ENCODE results near the gene EGLN2.
"Not testable (repeated sequence)": the region's sequence is repeated elsewhere in the genome, so short reads cannot be mapped to it uniquely, and the experiment has no call there.

The EGLN2 gene

DNA sequence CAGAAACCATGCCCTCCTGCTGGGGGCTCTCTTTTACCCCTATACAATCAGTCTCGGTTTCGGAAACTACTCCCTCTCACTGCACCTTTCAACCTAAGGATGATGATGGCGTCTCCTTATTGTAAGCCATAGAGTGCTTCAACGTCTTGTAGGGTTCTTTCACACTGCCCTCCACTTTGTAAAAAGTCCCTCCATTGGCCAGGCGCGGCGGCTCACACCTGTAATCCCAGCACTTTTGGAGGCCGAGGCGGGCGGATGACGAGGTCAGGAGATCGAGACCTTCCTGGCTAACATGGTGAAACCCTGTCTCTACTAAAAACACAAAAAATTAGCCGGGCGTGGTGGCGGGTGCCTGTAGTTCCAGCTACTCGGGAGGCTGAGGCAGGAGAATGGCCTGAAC, 31.8 kb downstream of the EGLN2 start:
- not testable (repeated sequence) for H3K4me3 ChIP-seq
- H3K27ac ChIP-seq = peak overlapping the region in 1 of 21 experiments; percentile 1

DNA sequence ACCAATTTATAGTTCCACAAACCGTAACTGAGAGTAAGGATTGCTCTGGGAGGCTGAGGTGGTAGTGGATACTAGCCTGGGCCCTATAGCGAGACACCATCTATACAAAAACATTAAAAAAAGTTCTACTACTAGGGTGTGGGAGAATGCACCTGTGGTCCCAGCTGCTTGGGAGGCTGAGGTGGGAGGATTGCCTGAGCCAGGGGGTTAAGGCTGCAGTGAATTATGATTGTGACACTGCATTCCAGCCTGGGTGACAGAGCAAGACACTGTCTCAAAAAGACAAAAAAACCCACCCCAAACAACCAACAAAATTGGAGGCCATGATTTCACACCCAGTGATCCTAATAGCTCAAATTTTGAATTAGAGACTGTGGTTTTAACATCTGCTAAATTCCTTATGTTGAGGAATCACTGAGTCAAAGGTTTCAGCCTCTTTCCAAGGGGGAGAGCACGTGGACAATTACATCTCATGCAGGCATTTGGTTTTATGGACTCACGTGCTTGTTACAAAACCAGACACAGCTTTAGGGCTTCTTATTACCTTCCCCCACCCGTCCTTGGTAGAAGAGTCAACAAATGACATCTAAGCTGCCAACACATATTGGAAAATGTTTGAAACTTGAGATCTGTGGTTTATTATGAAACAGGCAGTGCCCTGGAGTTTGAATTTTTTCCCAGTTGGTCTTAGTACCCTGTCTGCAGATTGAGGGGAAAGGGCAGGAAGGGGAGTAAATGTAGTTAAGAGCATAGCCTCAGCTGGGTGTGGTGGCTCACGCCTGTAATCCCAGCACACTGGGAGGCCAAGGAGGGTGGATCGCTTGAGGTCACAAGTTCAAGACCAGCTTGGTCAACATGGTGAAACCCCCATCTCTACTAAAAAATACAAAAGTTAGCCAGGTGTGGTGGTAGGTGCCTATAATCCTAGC, 32.8 kb downstream of the EGLN2 start:
- H3K4me3 ChIP-seq = no peak overlapping the region
- H3K27ac ChIP-seq = peak overlapping the region in 8 of 21 experiments; percentile 14 to 49 (median 30)

DNA sequence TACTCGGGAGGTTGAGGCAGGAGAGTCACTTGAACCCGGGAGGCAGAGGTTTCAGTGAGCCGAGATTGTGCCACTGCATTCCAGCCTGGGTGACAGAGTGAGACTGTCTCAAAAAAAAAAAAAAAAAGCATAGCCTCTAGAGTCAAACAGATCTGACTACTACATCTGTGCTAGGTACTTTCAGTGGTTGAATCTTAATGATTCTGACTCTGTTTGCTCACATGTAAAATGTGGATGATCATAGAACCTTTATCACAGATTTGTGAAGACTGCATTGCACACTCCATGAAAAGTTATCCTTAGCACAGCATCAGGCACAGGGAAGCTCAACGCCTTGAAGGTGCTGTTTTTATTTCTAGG, 33.4 kb downstream of the EGLN2 start:
- not testable (repeated sequence) for H3K4me3 ChIP-seq, H3K27ac ChIP-seq

DNA sequence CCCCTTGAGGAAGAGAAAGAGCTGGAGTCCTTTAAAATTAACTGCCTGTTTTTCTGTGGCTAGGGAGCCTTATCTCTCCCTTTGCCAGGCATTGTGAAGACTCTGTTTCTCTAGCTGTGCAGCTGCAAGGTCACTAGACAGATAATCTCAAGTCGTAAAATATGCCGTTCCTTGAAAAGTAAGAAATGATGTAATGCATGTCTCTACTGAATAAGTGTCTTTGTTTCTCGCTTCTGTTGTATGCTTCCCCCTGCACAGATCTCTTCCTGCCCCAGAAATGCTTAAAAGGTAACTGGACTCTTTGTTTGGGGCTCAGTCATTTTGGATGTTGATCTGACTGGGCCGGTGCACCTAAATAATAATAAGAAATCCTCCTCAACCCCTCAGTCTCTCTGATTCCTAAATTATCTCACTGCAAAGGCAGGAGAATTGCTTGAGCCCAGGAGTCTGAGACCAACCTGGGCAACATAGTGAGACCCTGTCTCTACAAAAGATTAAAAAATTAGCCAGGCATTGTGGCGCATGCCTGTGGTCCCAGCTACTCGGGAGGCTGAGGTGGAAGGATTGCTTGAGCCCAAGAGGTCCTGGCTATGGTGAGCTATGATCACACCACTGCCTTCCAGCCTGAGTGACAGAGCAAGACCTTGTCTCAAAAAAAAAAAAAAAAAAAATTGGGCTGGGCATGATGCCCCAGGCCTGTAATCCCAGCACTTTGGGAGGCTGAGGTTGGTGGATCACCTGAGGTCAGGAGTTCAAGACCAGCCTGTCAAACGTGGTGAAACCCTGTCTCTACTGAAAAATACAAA, 34.9 kb downstream of the EGLN2 start:
- not testable (repeated sequence) for H3K4me3 ChIP-seq, H3K27ac ChIP-seq

DNA sequence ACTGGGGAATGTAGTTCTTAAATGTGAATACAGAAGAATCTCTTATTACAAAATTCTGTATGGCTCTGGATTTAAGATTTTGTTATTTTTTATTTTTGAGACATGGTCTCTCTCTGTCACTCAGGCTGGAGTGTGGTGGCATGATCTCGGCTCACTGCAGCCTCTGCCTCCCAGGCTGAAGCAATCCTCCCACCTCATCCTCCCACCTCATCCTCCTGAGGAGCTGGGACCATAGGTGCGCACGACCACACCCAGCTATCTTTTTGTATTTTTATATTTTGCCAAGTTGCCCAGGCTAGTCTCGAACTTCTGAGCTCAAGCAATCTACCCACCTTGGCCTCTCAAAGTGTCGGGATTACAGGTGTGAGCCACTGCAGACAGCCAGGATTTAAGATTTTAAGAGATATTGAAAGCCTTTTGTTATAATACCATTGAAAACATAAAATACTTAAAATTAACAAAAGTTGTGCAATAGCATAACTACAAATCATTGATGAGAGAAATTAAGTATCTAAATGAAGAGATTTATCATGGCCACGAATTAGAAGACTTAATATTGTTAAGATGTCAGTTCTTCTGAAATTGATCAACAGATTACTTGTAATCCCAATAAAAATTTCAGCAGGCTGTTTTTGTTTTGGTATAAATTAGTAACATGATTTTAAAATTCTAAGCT, 37.9 kb downstream of the EGLN2 start:
- Histone ChIP-seq H3K27ac (no peak overlapping the region), H3K4me3 (no peak overlapping the region)

DNA sequence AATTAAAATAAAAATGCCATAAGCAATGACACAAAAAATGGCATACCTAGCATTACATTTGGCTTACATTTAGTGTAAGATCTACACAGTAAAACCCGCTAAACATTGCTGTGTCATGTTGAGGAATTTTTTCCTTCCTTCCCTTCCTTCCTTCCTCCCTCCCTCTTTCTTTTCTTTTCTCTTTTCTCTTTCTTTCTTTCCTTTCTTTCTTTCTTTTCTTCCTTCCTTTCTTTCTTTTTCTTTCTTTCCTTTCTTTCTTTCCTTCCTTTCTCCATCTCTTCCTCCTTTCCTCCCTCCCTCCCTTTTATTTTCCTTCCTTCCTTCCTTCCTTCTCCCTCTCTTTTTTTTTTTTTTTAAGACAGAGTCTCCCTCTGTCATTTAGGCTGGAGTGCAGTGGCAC, 39.5 kb downstream of the EGLN2 start:
- not testable (repeated sequence) for H3K27ac ChIP-seq, H3K4me3 ChIP-seq

DNA sequence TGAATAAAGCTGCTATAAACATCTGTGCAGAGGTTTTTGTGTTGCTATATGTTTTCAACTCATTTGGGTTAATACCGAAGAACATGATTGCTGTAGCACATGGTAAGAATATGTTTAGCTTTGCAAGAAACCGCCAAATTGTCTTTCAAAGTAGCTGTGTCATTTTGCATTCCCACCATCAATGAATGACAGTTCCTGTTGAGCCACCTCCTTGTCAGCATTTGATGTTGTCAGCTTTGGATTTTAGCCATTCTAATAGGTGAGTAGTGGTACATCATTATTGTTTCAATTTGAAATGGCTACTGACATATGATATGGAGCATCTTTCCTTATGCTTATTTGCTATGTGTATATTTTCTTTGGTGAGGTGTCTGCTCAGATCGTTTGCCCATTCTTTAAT, 43.0 kb downstream of the EGLN2 start:
- H3K27ac ChIP-seq, H3K4me3 ChIP-seq: not testable (repeated sequence)

DNA sequence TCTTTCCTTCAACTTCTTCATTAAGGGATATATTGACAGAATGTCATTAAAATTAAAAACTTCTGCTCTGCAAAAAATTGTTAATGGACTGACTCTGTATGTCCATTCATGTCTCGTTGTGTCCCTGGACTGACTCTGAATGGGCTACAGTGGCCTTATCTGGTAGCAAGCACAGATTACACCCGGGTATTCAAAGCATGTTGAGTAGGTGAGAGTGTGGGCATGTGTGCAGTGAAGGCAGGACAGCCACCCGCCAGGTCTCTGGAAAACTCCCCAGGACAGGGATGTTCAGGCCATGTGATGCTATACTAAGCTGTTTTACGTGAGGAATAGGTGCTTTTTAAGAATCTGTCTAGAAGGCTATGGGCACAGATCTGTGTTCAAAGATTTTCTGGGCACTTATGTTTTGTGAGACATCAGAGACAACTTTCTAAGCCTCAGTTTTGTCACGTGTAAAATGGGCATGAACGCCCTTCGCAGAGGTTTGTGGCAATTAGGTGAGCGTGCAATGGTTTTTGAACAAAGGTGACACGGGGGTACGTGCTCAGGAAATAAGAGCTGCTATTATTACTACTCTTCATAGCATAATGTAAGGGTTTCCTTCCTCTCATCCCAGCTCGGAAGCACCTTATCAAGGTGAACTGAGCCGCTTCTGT, 44.1 kb downstream of the EGLN2 start:
- peak overlapping the region in 2 of 7 experiments; percentile 7 to 16 for H3K4me3 ChIP-seq

DNA sequence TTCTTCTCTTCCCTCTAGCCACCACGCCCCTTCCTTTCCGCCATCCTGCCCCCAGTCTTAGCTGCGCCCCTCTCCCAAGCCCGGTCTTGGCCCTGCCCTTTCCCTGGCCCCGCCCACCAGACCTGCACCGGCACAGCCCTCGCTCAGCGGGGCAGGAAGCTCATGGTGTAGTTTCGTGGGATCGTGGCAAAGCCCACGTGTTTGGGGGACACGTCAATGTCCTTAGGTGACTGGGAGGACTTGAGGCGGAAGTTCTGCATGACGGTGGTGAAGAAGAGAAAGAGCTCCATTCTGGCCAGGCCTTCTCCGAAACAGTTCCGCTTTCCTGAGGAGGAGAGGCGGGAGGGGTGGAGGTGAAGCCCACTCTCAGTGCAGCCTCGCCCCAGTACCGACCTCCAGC, 44.7 kb downstream of the EGLN2 start:
- H3K4me3 ChIP-seq = peak overlapping the region in 2 of 7 experiments; percentile 7 to 16

More for the DNA sequence above, 44.1 kb downstream of the EGLN2 start:
- peak overlapping the region in 1 of 21 experiments; percentile 44 for H3K27ac ChIP-seq

DNA sequence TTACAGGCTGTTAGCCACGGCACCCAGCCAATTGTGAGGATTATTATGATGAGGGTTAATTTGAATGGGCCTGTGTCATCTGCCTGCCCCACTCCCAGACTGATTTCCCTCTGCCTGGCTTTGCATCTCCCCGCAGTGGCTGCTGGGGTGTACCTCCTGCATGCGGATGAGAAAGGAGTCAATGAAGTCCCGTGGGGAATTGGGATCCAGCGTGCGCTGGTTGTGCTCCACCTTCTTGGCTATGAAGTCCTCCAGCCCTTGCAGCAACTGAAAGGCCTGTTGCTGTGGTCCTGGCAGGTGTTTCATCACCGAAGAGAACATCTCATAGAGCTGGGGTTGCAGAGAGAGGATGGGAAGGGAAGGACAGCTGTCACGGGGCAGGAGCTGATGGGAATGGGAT, 47.7 kb downstream of the EGLN2 start:
- H3K4me3 ChIP-seq = not testable (repeated sequence)

More for the DNA sequence above, 44.7 kb downstream of the EGLN2 start:
- H3K27ac ChIP-seq = peak overlapping the region in 2 of 21 experiments; percentile 29 to 44

DNA sequence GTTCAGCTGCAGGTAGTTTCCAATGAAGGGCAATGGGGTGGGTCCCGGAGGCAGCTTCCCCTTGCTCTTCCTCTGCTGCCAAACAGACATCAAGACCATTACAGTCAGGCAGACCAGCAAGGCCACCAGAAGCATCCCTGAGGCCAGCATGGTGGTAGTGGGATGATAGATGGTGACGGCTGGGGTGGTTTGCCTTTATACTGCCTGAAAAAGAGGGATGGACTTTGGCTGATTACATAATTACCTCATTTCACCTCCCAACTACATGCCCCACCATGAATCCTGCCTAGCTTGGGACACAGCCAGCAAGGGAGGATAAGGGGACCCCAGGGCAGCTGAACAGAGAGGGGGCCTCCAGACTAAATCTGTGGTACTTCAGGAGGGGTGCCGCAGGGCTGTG, 51.3 kb downstream of the EGLN2 start, which contains the start of gene CYP2A6:
Gene CYP2A6 (minus strand): TSS at position 171 of the 400 bp plus-strand sequence. CDS start 21 bp downstream, at position 150.
- not testable (repeated sequence) for H3K27ac ChIP-seq, H3K4me3 ChIP-seq

More for the DNA sequence above, 47.7 kb downstream of the EGLN2 start:
- H3K27ac ChIP-seq = not testable (repeated sequence)

DNA sequence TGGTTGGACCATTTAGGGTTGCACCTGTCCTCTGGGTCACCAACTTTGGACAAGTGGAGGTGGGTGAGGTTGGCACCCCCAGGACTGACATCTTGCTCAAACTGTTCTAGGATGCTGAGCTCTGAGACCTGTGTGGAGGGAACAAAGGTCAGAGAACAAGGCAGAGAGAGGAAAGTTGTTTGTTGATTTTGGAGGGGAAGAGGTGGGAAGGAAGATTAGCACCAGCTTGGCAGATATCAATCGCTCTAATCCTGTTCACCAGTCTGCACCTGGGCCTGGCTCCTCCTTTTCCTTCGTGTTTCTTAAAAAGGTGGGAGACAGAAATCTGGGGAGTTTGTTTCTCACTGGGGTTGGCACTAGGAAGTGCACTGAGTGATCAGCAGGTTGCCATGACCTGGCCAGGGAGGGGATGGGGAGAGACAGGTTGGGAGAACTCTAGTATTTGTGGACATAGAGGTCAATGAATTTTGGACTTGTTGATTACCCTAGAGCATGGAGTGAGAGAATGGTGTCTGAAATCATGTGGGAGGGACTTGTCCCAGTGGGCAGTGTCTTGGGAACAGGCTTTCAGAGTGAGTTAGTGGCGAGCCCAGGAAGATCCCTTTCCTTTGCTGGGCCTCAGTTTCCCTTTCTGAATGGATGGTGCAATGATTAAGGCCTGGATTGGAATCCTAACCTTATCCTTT, 53.6 kb downstream of the EGLN2 start:
- not testable (repeated sequence) for H3K4me3 ChIP-seq, H3K27ac ChIP-seq

Measured in skin epidermis (tissue), 12 donors.